Tibial nerve (tissue), 4 donors: ENCODE results near the gene ATG5. TPM values are rescaled to one million over a fixed set of nuclear protein-coding genes. Genes with fewer than 3 reads are reported as not detected.
"Not testable (repeated sequence)": the region's sequence is repeated elsewhere in the genome, so short reads cannot be mapped to it uniquely, and the experiment has no call there.

Experiments used
- DNase-seq, 2 donors: peaks; one replicate each; pipeline ENCODE4 v3.0.0-alpha.2; 2019; ENCODE audit warnings: low spot score in 2 of 2
- H3K27ac ChIP-seq, 4 donors: fragments of 200-600 bp; sonication (generic) in 3 of 4; one replicate each; pipeline ENCODE4 v1.5.1; 2017 to 2019; ENCODE audit warnings: mild to moderate bottlenecking in 1 of 4
- H3K27me3 ChIP-seq, 2 donors: fragments of 200-600 bp; sonication (generic) in 1 of 2; one replicate each; pipeline versions ENCODE4 v1.5.1 to v1.6.0; 2017 to 2019
- H3K36me3 ChIP-seq, 3 donors: fragments of 200-600 bp; sonication (generic); one replicate each; pipeline ENCODE4 v1.5.1; 2018 to 2019
- H3K4me1 ChIP-seq, 4 donors: fragments of 200-600 bp; sonication (generic) in 3 of 4; one replicate each; pipeline ENCODE4 v1.5.1; 2017 to 2019
- H3K4me3 ChIP-seq, 4 donors: fragments of 200-600 bp; sonication (generic) in 3 of 4; one replicate each; pipeline ENCODE4 v1.5.1; 2017 to 2019; ENCODE audit warnings: mild to moderate bottlenecking in 1 of 4, moderate library complexity in 1 of 4
- H3K9me3 ChIP-seq, 4 donors: fragments of 200-600 bp; sonication (generic) in 3 of 4; one replicate each; pipeline ENCODE4 v1.5.1; 2017 to 2019
- EP300 ChIP-seq, 2 donors: sonication (generic); formaldehyde crosslinking; IDR thresholded peaks; one replicate each; pipeline ENCODE4 v1.6.1; 2017; ENCODE audit warnings: antibody characterized with exemption in 2 of 2, mild to moderate bottlenecking in 1 of 2
- POLR2A ChIP-seq, 2 donors: fragments of 450-650 bp; IDR thresholded peaks; one replicate each; pipeline ENCODE4 v1.6.1; 2017; ENCODE audit warnings: antibody characterized with exemption in 2 of 2, mild to moderate bottlenecking in 2 of 2, moderate library complexity in 2 of 2
- WGBS, 2 donors: methylation state at CpG; one replicate each; pipeline ENCODE4 v1.1.5; 2018; 5-methylcytosine and 5-hydroxymethylcytosine counted together
- total RNA-seq, 4 donors: library from RNA; depleted of rRNA; stranded (reverse); fragments of >200 nt; gene quantifications; one replicate each; pipeline ENCODE4 v1.1.0, GENCODE V29; 2016
- TF ChIP-seq, protein P1 (sequence below), 5 experiments: fragments of 200-600 bp in 3 of 5; fragments of 450-650 bp in 2 of 5; sonication (generic) in 3 of 5; IDR thresholded peaks; one replicate each; pipeline ENCODE4 v1.5.1; 2016 to 2019; ENCODE audit warnings: antibody characterized with exemption in 5 of 5, mild to moderate bottlenecking in 3 of 5, moderate library complexity in 2 of 5

Gene ATG5
- total RNA-seq, 4 donors from 2014 or later: 25.5 to 39.1 (median 35.7) TPM

DNA sequence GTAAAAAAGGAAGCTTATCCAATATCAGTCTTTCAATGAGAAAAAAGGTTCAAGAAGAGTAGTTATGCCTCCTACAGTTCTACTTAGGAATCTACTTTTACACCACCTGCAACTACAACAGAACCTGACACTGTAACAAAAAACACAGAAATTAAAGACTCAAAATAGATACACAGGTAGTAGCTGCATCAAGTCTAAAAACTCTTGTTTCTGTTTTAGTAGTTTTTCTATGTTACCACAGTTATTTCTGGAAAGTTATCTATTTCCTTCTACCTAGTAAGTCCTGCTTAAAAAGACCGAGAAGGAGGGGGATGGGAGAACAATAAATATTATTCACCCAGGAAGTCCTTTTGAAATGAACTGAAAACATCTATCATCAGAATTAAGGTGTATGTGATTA, 52.5 kb downstream of the ATG5 start:
- peaks cover 0 to 28% (median 0%) of the 10 kb centered on the region in 3 donors for H3K36me3 ChIP-seq
- DNase-seq: no peak
- no peak for TF ChIP-seq EP300 (IDR thresholded peaks at IDR 0.05)
- TF ChIP-seq, protein P1, sequence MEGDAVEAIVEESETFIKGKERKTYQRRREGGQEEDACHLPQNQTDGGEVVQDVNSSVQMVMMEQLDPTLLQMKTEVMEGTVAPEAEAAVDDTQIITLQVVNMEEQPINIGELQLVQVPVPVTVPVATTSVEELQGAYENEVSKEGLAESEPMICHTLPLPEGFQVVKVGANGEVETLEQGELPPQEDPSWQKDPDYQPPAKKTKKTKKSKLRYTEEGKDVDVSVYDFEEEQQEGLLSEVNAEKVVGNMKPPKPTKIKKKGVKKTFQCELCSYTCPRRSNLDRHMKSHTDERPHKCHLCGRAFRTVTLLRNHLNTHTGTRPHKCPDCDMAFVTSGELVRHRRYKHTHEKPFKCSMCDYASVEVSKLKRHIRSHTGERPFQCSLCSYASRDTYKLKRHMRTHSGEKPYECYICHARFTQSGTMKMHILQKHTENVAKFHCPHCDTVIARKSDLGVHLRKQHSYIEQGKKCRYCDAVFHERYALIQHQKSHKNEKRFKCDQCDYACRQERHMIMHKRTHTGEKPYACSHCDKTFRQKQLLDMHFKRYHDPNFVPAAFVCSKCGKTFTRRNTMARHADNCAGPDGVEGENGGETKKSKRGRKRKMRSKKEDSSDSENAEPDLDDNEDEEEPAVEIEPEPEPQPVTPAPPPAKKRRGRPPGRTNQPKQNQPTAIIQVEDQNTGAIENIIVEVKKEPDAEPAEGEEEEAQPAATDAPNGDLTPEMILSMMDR (IDR thresholded peaks at IDR 0.05): no peak
- TF ChIP-seq POLR2A (IDR thresholded peaks at IDR 0.05): no peak
- no peaks in the 10 kb centered on the region for H3K27me3 ChIP-seq
- H3K4me3 ChIP-seq: no peak overlapping the region
- 84 to 94% methylated on average over 1 of the region's 1 CpG for WGBS, 2 donors
- peaks cover 0 to 5% (median 0%) of the 10 kb centered on the region in 4 donors for H3K4me1 ChIP-seq
- H3K9me3 ChIP-seq: peaks cover 0 to 5% (median under 1%) of the 10 kb centered on the region in 4 donors
- H3K27ac ChIP-seq: no peak overlapping the region

DNA sequence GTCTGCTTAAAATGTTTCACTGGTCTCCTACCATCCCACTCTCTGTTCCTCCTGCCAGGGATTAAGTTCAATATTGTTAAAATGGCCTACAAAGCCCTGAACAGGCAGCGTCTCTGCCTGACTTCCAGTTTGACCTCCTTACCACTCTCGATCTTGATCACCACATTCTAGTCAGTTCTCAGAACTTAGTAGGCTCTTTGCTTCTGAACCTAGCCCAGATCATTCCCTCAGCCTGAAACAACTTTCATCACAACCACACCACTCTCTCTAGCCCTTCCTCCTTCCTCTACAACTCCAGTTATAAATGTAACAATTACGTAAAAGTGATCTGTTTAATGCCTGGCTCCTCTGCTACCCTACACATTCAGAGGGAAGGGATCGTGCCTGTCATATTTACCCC, 53.3 kb downstream of the ATG5 start:
- Histone ChIP-seq H3K36me3 (peaks cover 0 to 21% (median 0%) of the 10 kb centered on the region in 3 donors), H3K4me3 (no peak overlapping the region), H3K27ac (no peak overlapping the region), H3K9me3 (peaks cover 0 to 10% (median 5%) of the 10 kb centered on the region in 4 donors), H3K27me3 (no peaks in the 10 kb centered on the region), H3K4me1 (peaks cover 0 to 5% (median 0%) of the 10 kb centered on the region in 4 donors)
- DNase-seq: no peak
- 91 to 95% methylated on average over 4 of the region's 4 CpGs for WGBS, 2 donors
- TF ChIP-seq EP300 (IDR thresholded peaks at IDR 0.05): no peak
- TF ChIP-seq, protein P1 (IDR thresholded peaks at IDR 0.05): no peak
- TF ChIP-seq POLR2A (IDR thresholded peaks at IDR 0.05): no peak

DNA sequence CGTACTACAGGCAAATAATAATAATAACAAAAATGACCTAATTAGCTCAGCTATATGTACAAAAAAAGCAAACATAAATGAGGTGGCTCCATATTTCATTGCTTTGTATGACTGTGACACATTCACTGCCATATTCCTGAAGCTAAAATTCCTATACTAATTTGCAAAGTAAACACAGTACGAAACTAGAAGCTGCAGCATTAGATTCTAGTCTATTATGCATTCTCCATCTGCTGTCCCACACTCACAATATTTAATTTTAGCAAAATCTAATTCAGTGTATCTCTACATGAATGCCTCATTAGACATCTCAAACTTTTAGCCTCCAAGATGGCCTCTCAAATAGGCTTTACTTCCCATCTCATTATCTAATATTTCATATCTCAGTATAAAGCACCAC, 55.1 kb downstream of the ATG5 start:
- TF ChIP-seq POLR2A (IDR thresholded peaks at IDR 0.05): no peak
- no peak for TF ChIP-seq EP300 (IDR thresholded peaks at IDR 0.05)
- TF ChIP-seq, protein P1 (IDR thresholded peaks at IDR 0.05): no peak
- Histone ChIP-seq H3K27ac (no peak overlapping the region), H3K9me3 (peaks cover 0 to 28% (median 5%) of the 10 kb centered on the region in 4 donors), H3K27me3 (no peaks in the 10 kb centered on the region), H3K4me1 (peaks cover 0 to 5% (median 0%) of the 10 kb centered on the region in 4 donors), H3K4me3 (no peak overlapping the region), H3K36me3 (peaks cover 0 to 19% (median 0%) of the 10 kb centered on the region in 3 donors)
- 84 to 87% methylated on average over 2 of the region's 2 CpGs for WGBS, 2 donors
- no peak for DNase-seq

DNA sequence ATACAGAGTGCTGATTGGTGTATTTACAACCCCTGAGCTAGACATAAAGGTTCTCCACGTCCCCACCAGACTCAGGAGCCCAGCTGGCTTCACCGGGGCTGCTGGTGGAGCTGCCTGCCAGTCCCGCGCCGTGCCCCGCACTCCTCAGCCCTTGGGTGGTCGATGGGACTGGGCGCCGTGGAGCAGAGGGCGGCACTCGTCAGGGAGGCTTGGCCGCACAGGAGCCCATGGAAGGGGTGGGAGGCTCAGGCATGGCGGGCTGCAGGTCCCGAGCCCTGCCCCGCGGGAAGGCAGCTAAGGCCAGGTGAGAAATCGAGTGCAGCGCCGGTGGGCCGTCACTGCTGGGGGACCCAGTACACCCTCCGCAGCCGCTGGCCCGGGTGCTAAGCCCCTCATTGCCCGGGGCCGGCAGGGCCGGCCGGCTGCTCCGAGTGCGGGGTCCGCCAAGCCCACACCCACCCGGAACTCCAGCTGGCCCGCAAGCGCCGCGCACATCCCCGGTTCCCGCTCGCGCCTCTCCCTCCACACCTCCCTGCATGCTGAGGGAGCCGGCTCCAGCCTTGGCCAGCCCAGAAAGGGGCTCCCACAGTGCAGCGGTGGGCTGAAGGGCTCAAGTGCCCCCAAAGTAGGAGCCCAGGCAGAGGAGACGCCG, 56.2 kb downstream of the ATG5 start:
- H3K27me3 ChIP-seq, H3K27ac ChIP-seq, DNase-seq, H3K4me3 ChIP-seq, H3K4me1 ChIP-seq: not testable (repeated sequence)
- 95 to 97% methylated on average over 35 of the region's 43 CpGs for WGBS, 2 donors
- Histone ChIP-seq H3K36me3 (peaks cover 0 to 24% (median 0%) of the 10 kb centered on the region in 3 donors), H3K9me3 (peaks cover 0 to 33% (median 5%) of the 10 kb centered on the region in 4 donors)

DNA sequence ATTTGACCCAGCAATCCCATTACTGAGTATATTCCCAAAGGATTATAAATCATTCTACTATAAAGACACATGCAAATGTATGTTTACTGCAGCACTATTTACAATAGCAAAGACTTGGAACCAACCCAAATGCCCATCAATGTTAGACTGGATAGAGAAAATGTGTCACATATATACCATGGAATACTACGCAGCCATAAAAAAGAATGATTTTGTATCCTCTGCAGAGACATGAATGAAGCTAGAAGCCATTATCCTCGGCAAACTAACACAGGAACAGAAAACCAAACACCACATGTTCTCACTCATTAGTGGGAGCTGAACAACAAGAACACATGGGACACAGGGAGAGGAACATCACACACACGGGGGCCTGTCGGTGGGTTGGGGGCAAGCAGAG, 57.1 kb downstream of the ATG5 start:
- not testable (repeated sequence) for DNase-seq, H3K27me3 ChIP-seq, H3K4me3 ChIP-seq, H3K4me1 ChIP-seq, H3K27ac ChIP-seq
- Histone ChIP-seq H3K9me3 (peaks cover 0 to 36% (median 5%) of the 10 kb centered on the region in 4 donors), H3K36me3 (peaks cover 0 to 27% (median 0%) of the 10 kb centered on the region in 3 donors)
- WGBS, 2 donors: 94 to 96% methylated on average over 4 of the region's 4 CpGs

DNA sequence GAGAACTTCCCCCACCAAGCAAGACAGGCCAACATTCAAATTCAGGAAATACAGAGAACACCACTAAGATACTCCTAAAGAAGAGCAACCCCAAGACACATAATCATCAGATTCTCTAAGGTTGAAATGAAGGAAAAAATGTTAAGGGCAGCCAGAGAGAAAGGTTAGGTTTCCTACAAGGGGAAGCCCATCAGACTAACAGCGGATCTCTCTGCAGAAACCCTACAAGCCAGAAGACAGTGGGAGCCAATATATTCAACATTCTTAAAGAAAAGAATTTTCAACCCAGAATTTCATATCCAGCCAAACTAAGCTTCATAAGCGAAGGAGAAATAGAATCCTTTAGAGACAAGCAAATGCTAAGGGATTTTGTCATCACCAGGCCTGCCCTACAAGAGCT, 61.1 kb downstream of the ATG5 start:
- WGBS, 2 donors: 97 to 100% methylated on average over 2 of the region's 2 CpGs
- H3K4me3 ChIP-seq, DNase-seq, H3K27me3 ChIP-seq, H3K4me1 ChIP-seq, H3K27ac ChIP-seq: not testable (repeated sequence)
- Histone ChIP-seq H3K9me3 (peaks cover 0 to 36% (median 5%) of the 10 kb centered on the region in 4 donors), H3K36me3 (peaks cover 0 to 35% (median 0%) of the 10 kb centered on the region in 3 donors)

DNA sequence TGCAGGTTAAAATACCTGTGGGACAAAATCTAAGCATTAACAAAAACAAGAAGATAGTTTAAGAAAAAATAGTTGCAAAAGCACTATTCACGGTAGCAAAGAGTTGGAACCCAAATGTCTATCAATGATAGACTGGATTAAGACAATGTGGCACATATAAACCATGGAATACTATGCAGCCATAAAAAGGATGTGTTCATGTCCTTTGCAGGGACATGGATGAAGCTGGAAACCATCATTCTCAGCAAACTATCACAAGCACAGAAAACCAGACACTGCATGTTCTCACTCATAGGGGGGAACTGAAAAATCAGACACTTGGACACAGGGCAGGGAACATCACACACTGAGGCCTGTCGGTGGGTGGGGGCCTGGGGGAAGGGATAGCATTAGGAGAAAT, 65.8 kb downstream of the ATG5 start:
- 96% methylated on average over 2 of the region's 2 CpGs for WGBS, 2 donors
- not testable (repeated sequence) for DNase-seq, H3K27me3 ChIP-seq, H3K4me1 ChIP-seq, H3K4me3 ChIP-seq, H3K9me3 ChIP-seq, H3K27ac ChIP-seq
- H3K36me3 ChIP-seq: peaks cover 0 to 19% (median 0%) of the 10 kb centered on the region in 3 donors
